Stimulated activated naive CD4-positive, alpha-beta T cell treated with Interleukin-2 at 50 U/mL for 16 hours (primary cell): Measurements from ENCODE around the gene SLC44A4.
A peak's percentile ranks its signal among the peaks of the same experiment; 100 is the strongest.
"Not testable (repeated sequence)": the region's sequence is repeated elsewhere in the genome, so short reads cannot be mapped to it uniquely, and the experiment has no call there.

Experiments
- DNase-seq: peaks from one replicate; lab custom pipeline; 2025; lab: John Stamatoyannopoulos, UW

Gene SLC44A4

GRCh38 chr6:31827286-31828079 lies 51.3 kb downstream of the SLC44A4 start, which contains the start of gene HSPA1B:
Gene HSPA1B, plus strand, starts transcription at chr6:31827738. Its CDS starts 213 bp downstream, at chr6:31827951.
- DNase-seq: peak; percentile 98

GRCh38 chr6:31826793-31827285 lies 52.0 kb downstream of the SLC44A4 start:
- DNase-seq: peak; percentile 44

DNA sequence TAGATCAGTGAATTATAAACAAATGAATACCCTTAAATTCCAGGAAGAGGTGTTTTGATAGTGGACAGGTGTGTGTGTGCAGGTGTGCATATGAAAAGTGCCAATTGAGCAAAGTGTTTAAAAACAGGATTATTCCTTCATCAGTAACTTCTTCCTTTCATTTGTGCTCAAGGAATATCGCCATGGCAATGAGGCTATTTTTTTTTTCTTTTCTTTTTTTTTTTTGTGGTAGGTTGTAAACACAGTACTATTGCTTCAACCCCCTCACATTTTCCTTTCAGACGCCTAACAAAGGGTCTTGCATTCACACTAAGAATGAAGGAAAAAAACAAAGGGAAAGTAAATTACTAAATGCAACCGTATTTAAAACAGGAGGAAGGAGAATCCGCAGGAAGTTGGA lies 53.2 kb downstream of the SLC44A4 start:
- no peak for DNase-seq

DNA sequence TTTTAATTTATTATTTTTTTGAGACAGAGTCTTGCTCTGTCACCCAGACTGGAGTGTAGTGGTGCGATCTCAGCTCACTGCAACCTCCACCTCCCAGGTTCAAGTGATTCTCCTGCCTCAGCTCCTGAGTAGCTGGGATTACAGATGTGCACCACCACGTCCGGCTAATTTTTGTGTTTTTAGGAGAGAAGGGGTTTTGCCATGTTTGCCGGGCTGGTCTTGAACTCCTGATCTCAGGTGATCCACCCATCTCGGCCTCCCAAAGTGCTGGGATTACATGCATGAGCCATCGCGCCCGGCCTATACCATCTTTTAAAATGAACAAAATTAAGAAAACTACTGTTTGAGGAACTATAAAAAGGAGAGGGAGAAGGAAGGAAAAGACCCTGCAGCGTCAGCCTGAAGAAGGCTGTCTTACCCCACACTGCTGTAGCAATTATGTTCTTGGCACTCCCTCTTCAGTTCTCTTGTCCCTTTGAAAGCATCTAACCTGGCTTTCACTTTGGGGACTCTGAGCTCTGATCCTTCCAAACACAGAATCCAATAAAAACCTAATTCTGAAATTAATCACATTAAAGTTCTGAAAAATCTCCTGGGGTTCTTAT lies 55.1 kb downstream of the SLC44A4 start:
- DNase-seq: not testable (repeated sequence)

- DNase-seq: peak; percentile 69
Observed at GRCh38 chr6:31822036-31822821, 56.6 kb downstream of the SLC44A4 start.

GRCh38 chr6:31821301-31822035 lies 57.3 kb downstream of the SLC44A4 start:
- DNase-seq: peak; percentile 69

DNA sequence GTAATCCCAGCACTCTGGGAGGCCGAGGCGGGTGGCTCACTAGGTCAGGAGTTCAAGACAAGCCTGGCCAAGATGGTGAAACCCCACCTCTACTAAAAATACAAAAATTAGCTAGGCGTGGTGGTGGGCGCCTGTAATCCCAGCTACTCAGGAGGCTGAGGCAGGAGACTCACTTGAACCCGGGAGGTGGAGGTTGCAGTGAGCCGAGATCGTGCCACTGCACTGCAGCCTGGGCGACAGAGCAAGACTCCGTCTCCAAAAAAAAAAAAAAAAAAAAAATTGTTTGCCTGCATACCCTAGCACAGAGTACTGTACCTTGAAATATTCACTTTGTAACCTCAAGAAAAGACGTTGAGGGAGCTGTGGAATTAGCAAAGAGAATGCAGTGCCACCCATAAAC lies 58.4 kb downstream of the SLC44A4 start:
- not testable (repeated sequence) for DNase-seq

GRCh38 chr6:31819871-31820299 lies 58.9 kb downstream of the SLC44A4 start:
- DNase-seq: no peak

DNA sequence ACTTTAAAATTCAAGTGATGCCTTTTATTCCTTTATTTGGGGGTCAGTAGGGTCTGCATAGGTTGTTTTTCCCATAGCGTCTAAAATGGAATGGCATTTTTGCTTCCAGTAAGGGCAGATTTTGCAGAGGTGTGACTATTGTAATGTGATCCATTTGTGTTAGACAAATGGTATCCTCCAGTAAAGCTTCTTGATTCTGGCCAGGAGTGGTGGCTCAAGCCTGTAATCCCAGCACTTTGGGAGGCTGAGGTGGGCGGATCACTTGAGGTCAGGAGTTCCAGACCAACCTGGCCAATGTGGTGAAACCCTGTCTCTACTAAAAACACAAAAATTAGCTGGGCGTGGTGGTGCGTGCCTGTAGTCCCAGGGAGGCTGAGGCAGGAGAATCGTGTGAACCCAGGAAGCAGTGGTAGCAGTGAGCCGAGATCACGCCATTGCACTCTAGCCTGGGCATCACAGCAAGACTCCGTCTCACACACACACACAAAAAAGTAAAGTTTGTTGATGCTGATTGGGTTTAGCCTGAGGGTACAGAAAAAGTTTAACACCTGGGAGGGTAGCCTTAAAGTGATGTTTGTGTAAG lies 60.8 kb downstream of the SLC44A4 start:
- DNase-seq: not testable (repeated sequence)

DNA sequence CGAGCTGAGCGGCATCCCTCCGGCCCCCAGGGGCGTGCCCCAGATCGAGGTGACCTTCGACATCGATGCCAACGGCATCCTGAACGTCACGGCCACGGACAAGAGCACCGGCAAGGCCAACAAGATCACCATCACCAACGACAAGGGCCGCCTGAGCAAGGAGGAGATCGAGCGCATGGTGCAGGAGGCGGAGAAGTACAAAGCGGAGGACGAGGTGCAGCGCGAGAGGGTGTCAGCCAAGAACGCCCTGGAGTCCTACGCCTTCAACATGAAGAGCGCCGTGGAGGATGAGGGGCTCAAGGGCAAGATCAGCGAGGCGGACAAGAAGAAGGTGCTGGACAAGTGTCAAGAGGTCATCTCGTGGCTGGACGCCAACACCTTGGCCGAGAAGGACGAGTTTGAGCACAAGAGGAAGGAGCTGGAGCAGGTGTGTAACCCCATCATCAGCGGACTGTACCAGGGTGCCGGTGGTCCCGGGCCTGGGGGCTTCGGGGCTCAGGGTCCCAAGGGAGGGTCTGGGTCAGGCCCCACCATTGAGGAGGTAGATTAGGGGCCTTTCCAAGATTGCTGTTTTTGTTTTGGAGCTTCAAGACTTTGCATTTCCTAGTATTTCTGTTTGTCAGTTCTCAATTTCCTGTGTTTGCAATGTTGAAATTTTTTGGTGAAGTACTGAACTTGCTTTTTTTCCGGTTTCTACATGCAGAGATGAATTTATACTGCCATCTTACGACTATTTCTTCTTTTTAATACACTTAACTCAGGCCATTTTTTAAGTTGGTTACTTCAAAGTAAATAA lies 61.5 kb downstream of the SLC44A4 start:
- not testable (repeated sequence) for DNase-seq

DNA sequence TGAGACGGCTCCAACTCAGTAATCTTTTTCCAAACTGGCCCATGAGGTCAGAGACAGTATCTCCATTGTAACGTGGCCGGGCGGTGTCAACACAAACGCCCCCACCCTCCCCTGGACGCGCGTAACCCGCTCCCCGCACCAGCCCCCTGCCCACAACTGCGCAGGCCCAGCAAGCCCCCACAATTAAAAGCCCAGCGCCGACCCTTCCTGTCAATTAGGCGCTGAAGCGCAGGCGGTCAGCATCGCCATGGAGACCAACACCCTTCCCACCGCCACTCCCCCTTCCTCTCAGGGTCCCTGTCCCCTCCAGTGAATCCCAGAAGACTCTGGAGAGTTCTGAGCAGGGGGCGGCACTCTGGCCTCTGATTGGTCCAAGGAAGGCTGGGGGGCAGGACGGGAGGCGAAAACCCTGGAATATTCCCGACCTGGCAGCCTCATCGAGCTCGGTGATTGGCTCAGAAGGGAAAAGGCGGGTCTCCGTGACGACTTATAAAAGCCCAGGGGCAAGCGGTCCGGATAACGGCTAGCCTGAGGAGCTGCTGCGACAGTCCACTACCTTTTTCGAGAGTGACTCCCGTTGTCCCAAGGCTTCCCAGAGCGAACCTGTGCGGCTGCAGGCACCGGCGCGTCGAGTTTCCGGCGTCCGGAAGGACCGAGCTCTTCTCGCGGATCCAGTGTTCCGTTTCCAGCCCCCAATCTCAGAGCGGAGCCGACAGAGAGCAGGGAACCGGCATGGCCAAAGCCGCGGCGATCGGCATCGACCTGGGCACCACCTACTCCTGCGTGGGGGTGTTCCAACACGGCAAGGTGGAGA lies 63.6 kb downstream of the SLC44A4 start, which contains the start of the genes HSPA1A and HSPA1L:
HSPA1A (plus strand) TSS at position 519 of the 814 bp plus-strand sequence; CDS start at position 733, 214 bp downstream.
HSPA1L (minus strand) TSS at position 259 of the 814 bp plus-strand sequence. CDS start 3,311 bp downstream, outside the sequence.
- DNase-seq: peak; percentile 66

DNA sequence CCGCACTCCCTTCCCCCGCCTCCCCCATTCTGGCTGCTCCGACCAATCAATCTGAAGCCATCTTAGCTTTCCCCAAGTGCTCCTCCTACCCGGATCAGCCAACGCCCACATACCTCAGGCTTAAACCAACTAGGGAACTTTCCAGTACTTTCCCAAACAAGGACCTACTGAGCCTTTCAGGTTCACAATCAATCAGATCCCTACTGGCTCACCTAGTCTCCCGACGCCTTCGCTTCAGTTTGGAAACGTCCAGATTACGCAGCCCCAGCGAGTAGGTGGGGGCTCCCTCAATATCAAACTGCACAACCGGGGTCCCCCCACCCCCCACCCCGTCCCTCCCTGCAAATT lies 64.1 kb downstream of the SLC44A4 start:
- DNase-seq: peak; percentile 67

DNA sequence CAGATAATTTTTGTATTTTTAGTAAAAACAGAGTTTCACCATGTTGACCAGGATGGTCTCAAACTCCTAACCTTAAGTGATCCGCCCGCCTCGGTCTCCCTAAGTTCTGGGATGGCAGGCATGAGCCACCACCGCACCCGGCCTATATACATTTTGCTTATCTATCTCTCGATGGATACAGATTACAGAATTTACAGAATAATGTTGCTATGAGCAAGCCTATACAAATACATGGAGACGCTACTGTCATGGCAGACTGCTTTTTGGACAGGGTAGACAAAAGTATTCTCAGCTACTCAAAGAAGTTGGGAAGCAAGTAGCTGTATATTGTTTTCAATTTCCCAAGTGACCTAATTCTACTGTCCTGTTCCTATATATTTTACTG lies 65.3 kb downstream of the SLC44A4 start:
- no peak for DNase-seq
